NCI-H2081 (cell line): ENCODE data around the gene RPS6KA1.
"Not testable (repeated sequence)": the region's sequence is repeated elsewhere in the genome, so short reads cannot be mapped to it uniquely, and the experiment has no call there.

Source experiments
- DNase-seq, 2 experiments: peaks; one replicate each; lab custom pipeline; 2025; lab: John Stamatoyannopoulos, UW

Gene RPS6KA1

DNA sequence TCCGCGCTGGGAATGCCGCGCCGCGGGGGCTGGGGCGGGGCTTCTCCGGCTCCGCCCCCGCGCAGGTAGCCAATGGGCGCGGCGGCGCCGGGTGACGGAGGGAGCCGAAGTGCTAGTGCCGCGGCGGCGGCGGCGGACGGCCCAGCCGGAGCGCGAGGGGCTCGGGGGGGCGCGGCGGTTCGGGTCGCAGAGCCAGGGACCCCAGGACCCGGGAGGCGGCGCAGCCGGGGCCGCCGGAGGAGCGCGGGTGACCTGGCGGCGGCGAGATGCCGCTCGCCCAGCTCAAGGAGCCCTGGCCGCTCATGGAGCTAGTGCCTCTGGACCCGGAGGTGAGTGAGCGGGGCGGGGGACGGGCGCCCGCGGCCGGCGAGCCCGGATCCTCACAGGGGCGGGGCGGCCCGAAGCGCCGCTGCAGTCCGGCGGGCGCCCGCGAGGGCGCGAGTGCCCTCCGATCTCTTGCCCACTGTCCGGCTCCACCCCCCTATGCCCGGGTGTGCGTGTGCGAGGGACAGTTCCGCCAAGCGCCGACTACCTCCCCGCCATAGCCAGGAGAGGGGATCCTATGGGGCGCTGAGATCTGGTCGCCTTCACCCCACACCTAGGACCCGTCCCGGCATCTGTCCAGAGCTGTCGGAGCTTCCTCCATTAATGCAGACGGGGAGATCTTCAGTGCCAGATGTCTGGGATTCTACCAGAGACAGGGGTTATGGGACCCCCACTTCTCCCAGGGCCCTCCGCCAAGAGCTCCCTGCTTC is at the start of gene RPS6KA1:
TSS of gene RPS6KA1 (plus strand) at position 107 of the 755 bp plus-strand sequence. CDS start at position 267, 160 bp downstream.
- peak; percentile 28 to 49 for DNase-seq

- no peak for DNase-seq
Observed at GRCh38 chr1:26482921-26483320, 46.6 kb upstream of the RPS6KA1 start.

- DNase-seq = no peak
Observed at GRCh38 chr1:26483980-26484379, 45.6 kb upstream of the RPS6KA1 start.

- DNase-seq = no peak
Observed at GRCh38 chr1:26490155-26490554, 39.4 kb upstream of the RPS6KA1 start.

DNA sequence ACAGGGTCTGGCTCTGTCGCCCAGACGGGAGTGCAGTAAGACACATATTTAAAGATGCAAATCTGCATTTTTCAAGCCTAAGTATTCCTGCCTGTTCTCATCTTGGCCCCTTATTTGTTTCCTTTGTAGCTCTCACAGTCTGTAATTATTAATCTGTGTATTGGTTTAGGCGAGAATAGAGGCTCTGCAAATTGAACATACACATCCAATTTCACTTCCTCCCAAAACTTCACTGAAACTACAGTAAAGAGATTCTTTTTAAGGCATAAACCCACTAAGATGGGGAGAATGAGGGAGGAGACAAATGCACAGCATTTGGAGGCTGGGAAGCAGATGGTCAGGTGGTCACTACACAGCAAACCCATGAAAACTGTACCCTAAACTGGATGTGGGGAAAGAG is 36.3 kb upstream of the RPS6KA1 start:
- no peak for DNase-seq

DNA sequence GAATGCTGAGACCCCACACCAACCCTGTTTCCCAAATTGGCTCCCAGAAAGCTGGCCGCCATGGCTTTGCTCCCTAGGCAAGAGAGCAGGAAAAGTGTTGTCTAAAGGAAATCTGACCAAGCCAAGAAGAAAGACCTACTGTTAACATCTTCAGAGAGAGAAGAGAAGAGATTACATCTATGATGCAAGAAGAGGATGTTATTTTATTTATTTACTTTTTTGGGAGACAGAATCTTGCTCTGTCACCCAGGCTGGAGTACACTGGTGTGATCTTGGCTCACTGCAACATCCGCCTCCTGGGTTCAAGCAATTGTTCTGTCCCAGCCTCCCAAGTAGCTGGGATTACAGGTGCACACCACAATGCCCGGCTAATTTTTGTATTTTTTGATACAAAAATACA is 35.6 kb upstream of the RPS6KA1 start:
- no peak for DNase-seq

- no peak for DNase-seq
Observed at GRCh38 chr1:26496861-26497260, 32.7 kb upstream of the RPS6KA1 start.

GRCh38 chr1:26498894-26499293 is 30.7 kb upstream of the RPS6KA1 start:
- DNase-seq = no peak

DNA sequence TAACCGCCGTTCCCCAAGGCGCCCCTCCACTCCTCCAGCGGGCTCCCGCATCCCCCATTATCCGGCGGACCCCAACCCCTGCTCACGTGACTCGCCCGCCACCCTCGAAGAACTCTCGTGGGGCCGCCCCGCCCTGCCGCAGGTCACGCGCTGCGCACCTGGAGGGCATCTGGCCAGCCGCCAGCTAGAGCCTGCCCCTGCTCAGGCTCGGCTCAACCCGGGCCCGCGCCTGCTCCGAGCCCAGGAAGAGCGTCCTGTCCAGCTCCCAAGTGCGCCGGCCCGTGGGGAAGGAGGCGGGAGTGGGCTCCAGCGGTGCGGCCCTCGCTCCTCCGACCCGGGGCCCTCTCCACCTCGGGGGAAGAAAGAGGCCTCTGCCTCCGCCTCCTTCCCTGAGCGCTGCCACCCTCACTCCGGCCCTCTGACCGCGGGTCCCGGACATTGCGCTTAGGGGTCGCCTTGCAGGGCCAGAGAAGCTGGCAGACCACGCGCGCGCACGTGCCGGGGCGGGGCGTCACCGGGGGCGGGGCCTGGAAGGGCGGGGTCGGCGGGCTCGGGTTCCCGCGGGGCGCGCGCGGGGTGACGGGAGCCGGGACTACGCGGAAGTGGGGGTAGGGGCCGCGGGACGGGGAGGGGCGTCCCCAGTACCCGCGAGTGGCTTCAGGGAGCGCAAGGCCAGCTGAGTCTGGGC is 28.9 kb upstream of the RPS6KA1 start:
- DNase-seq = peak; percentile 72

- not testable (repeated sequence) for DNase-seq
Observed at GRCh38 chr1:26510711-26511110, 18.9 kb upstream of the RPS6KA1 start.

DNA sequence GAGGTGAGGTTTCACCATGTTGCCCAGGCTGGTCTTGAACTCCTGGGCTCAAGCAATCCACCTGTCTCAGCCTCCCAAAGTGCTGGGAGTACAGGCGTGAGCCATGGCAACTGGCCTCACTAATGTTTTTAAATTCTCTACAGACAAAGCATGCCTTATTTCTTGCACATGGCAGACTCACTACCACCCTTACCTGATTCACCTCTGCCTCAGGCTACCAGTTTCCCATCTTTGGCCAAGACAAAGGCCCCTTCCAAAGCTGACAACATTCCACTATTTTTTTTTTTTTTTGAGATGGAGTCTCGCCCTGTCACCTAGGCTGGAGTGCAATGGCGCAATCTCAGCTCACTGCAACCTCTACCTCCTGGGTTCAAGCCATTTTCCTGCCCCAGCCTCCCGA is 13.7 kb upstream of the RPS6KA1 start:
- not testable (repeated sequence) for DNase-seq

DNA sequence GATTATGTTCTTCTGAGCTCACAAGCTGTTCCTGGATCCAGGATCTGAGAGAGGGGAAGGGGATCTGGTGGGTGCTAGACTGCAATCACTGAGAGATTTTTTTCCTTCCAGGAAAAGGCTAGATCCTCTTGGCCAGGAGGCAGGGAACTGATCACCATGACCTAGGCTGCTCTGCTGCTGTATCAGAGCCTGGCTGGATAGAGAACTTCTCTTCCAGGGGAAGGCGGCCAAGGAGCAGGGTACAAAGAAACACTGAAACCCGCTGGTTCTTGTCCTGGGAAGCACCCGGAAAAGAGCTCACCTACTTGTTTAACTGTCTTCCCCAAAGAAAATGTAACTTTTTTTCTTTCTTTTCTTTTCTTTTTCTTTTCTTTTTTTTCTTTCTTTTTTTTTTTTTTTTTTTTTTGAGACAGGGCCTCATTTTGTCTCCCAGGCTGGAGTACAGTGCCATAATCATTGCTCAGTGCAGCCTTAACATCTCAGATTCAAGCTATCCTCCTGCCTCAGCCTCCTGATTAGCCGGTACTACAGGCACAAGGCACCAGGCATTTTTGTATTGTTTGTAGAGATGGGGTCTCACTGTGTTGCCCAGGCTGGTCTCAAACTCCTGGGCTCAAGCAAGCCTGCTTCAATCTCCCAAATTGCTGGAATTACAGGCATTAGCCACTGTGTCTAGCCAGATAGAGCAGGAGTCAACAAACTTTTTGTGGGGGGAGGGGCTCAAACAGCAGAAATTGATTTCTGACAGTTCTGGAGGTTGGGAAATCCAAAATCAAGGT is 12.4 kb upstream of the RPS6KA1 start:
- no peak for DNase-seq

- DNase-seq = no peak
Observed at GRCh38 chr1:26517766-26518049, 11.9 kb upstream of the RPS6KA1 start.

GRCh38 chr1:26518355-26518754 is 11.2 kb upstream of the RPS6KA1 start:
- DNase-seq = no peak

DNA sequence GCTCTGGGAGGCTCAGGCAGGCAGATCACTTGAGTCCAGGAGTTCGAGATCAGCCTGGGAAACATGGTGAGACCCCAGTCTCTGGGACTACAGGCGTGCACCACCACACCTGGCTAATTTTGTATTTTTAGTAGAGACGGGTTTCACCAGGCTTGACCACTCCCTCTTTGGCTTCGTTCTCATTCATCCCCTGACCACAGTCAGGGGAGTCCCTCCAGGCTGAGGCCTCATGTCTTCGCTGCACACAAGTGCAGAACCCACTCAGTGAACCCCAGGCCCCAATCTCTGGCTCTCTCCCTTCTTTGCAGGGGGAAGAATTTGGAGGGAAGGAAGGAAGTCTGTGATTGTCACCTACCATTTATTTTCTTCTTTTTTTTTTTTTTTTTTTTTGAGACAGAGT is 9.2 kb upstream of the RPS6KA1 start:
- no peak for DNase-seq

GRCh38 chr1:26521669-26522030 is 7.9 kb upstream of the RPS6KA1 start:
- no peak for DNase-seq

DNA sequence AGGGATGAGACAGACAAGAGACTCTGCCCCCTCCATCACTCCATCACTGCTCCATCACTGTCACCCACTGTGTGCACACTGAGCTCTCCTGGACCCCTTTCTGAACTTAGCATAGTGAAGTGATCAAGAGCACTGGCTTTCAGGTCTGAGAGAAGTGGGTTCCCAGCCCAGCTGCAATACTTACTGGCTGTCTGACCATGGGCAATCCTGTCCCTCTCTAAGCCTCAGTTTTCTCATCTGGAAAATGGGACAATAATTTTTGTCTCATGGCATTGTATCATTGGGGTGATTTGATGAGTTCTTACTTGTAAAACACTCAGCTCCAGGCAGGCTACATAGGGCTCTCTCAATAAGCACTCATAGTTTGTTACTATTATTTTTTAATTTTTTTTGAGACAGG is 7.5 kb upstream of the RPS6KA1 start:
- DNase-seq = no peak

GRCh38 chr1:26524181-26524580 is 5.4 kb upstream of the RPS6KA1 start:
- no peak for DNase-seq

DNA sequence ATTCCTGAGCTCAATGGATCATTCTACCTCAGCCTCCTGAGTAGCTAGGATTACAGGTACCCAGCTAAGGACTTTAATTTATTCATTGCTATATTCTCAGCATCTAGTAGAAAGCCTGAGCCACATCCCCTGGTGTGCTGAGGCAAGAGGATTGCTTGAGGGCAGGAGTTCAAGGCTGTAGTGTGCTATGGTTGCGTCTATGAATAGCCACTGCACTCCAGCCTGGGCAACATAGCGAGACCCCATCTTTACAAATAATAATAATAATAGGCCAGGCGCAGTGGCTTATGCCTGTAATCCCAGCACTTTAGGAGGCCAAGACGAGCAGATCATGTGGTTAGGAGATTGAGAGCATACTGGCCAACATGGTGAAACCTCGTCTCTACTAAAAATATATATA is 3.3 kb upstream of the RPS6KA1 start:
- no peak for DNase-seq

DNA sequence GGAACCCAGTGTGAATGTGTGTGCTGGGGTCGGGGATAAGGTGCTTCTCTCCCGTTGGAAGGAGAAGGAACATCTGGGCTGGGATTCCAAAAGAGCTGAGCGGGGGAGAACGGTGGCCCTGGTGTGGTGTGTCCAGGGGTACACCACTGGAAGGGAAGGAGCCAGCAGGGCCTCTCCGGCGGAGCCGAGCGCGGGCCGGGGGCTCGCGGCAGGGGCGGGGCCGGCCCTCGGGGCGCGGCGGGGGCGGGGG is 231 bp upstream of the RPS6KA1 start:
- no peak for DNase-seq

GRCh38 chr1:26530410-26530894 is 891 bp downstream of the RPS6KA1 start:
- DNase-seq = no peak

- peak; percentile 63 to 85 for DNase-seq
Observed at GRCh38 chr1:26530895-26531598, 1.5 kb downstream of the RPS6KA1 start.
